ENCODE results near the gene EIF3D. TPM values are rescaled to one million over a fixed set of nuclear protein-coding genes. Genes with fewer than 3 reads are reported as not detected.

EIF3D gene
- total RNA-seq, result 100 to 1,000 TPM; 248 to 321 TPM

- ATAC-seq (peak; percentile 97), DNase-seq (ENCODE audit: low spot score) (peak; percentile 100)
- H3K36me3 Mint-ChIP-seq, result peaks cover 18% of the 10 kb centered on the region
- H3K4me1 Mint-ChIP-seq (ENCODE audit: low read depth in 2 of 2), result peaks cover 10 to 27% of the 10 kb centered on the region in 2 donors
- H3K27ac Mint-ChIP-seq, result peak within 1 kb of the TSS; percentile 97 to 98
- peak within 1 kb of the TSS; percentile 95 for H3K4me3 Mint-ChIP-seq
- peaks cover 0 to 3% of the 10 kb centered on the region in 2 donors for H3K27me3 Mint-ChIP-seq
- H3K9me3 Mint-ChIP-seq, result no peaks in the 10 kb centered on the region
These were observed at the start of gene EIF3D for GRCh38 chr22:36528795-36529751. TSS of gene EIF3D (minus strand) at chr22:36529166. CDS start at chr22:36526121, 3,045 bp downstream.

GRCh38 chr22:36578619-36579018 lies 49.7 kb upstream of the EIF3D start:
- Mint-ChIP-seq H3K36me3 (no peaks in the 10 kb centered on the region), H3K4me1 (ENCODE audit: low read depth in 2 of 2) (no peaks in the 10 kb centered on the region), H3K27ac (no peak overlapping the region), H3K9me3 (no peaks in the 10 kb centered on the region), H3K27me3 (peaks cover 6 to 36% of the 10 kb centered on the region in 2 donors), H3K4me3 (no peak overlapping the region)
- DNase-seq (ENCODE audit: low spot score) (no peak), ATAC-seq (no peak)

GRCh38 chr22:36577019-36577418 lies 48.1 kb upstream of the EIF3D start:
- no peaks in the 10 kb centered on the region for H3K9me3 Mint-ChIP-seq

GRCh38 chr22:36574728-36575127 lies 45.8 kb upstream of the EIF3D start:
- DNase-seq (ENCODE audit: low spot score) (no peak), ATAC-seq (no peak)
- Mint-ChIP-seq H3K36me3 (no peaks in the 10 kb centered on the region), H3K27me3 (peaks cover 4 to 19% of the 10 kb centered on the region in 2 donors), H3K9me3 (no peaks in the 10 kb centered on the region), H3K27ac (no peak overlapping the region), H3K4me1 (ENCODE audit: low read depth in 2 of 2) (no peaks in the 10 kb centered on the region), H3K4me3 (no peak overlapping the region)

More at GRCh38 chr22:36577019-36577418, 48.1 kb upstream of the EIF3D start:
- no peak for DNase-seq (ENCODE audit: low spot score)
- no peak for ATAC-seq
- Mint-ChIP-seq H3K4me1 (ENCODE audit: low read depth in 2 of 2) (no peaks in the 10 kb centered on the region), H3K36me3 (no peaks in the 10 kb centered on the region), H3K27me3 (peaks cover 3 to 29% of the 10 kb centered on the region in 2 donors), H3K27ac (no peak overlapping the region), H3K4me3 (no peak overlapping the region)

GRCh38 chr22:36573815-36574363 lies 44.9 kb upstream of the EIF3D start:
- H3K4me3 Mint-ChIP-seq, result no peak overlapping the region

GRCh38 chr22:36571991-36572390 lies 43.0 kb upstream of the EIF3D start:
- H3K36me3 Mint-ChIP-seq, result no peaks in the 10 kb centered on the region
- H3K4me3 Mint-ChIP-seq, result no peak overlapping the region

More at GRCh38 chr22:36573815-36574363, 44.9 kb upstream of the EIF3D start:
- ATAC-seq, result no peak
- no peaks in the 10 kb centered on the region for H3K9me3 Mint-ChIP-seq
- peaks cover 6 to 16% of the 10 kb centered on the region in 2 donors for H3K27me3 Mint-ChIP-seq
- no peak overlapping the region for H3K27ac Mint-ChIP-seq
- H3K36me3 Mint-ChIP-seq, result no peaks in the 10 kb centered on the region
- no peak for DNase-seq (ENCODE audit: low spot score)
- no peaks in the 10 kb centered on the region for H3K4me1 Mint-ChIP-seq (ENCODE audit: low read depth in 2 of 2)

GRCh38 chr22:36569999-36570398 lies 41.0 kb upstream of the EIF3D start:
- DNase-seq (ENCODE audit: low spot score) (no peak), ATAC-seq (no peak)
- Mint-ChIP-seq H3K4me1 (ENCODE audit: low read depth in 2 of 2) (no peaks in the 10 kb centered on the region), H3K36me3 (no peaks in the 10 kb centered on the region), H3K27ac (no peak overlapping the region), H3K9me3 (no peaks in the 10 kb centered on the region), H3K27me3 (peaks cover 6 to 18% of the 10 kb centered on the region in 2 donors), H3K4me3 (no peak overlapping the region)

More at GRCh38 chr22:36571991-36572390, 43.0 kb upstream of the EIF3D start:
- no peaks in the 10 kb centered on the region for H3K4me1 Mint-ChIP-seq (ENCODE audit: low read depth in 2 of 2)
- H3K27me3 Mint-ChIP-seq, result peaks cover 11 to 16% of the 10 kb centered on the region in 2 donors
- DNase-seq (ENCODE audit: low spot score) (no peak), ATAC-seq (no peak)
- H3K9me3 Mint-ChIP-seq, result no peaks in the 10 kb centered on the region
- no peak overlapping the region for H3K27ac Mint-ChIP-seq

GRCh38 chr22:36568846-36569245 lies 39.9 kb upstream of the EIF3D start:
- Mint-ChIP-seq H3K4me3 (no peak overlapping the region), H3K27ac (no peak overlapping the region), H3K9me3 (no peaks in the 10 kb centered on the region), H3K27me3 (peaks cover 10 to 21% of the 10 kb centered on the region in 2 donors), H3K4me1 (ENCODE audit: low read depth in 2 of 2) (peaks cover 0 to 3% of the 10 kb centered on the region in 2 donors), H3K36me3 (no peaks in the 10 kb centered on the region)
- DNase-seq (ENCODE audit: low spot score) (no peak), ATAC-seq (no peak)

- H3K9me3 Mint-ChIP-seq, result no peaks in the 10 kb centered on the region
These were observed 37.8 kb upstream of the EIF3D start for GRCh38 chr22:36566720-36567119.

GRCh38 chr22:36565686-36566085 lies 36.7 kb upstream of the EIF3D start:
- H3K27me3 Mint-ChIP-seq, result peaks cover 19% of the 10 kb centered on the region in 2 donors

More at GRCh38 chr22:36566720-36567119, 37.8 kb upstream of the EIF3D start:
- Mint-ChIP-seq H3K27me3 (peaks cover 19% of the 10 kb centered on the region in 2 donors), H3K27ac (no peak overlapping the region), H3K4me1 (ENCODE audit: low read depth in 2 of 2) (peaks cover 0 to 5% of the 10 kb centered on the region in 2 donors), H3K36me3 (no peaks in the 10 kb centered on the region), H3K4me3 (no peak overlapping the region)
- no peak for ATAC-seq
- no peak for DNase-seq (ENCODE audit: low spot score)

GRCh38 chr22:36565159-36565507 lies 36.2 kb upstream of the EIF3D start:
- ATAC-seq, result no peak
- Mint-ChIP-seq H3K27ac (no peak overlapping the region), H3K36me3 (no peaks in the 10 kb centered on the region), H3K27me3 (peaks cover 19 to 22% of the 10 kb centered on the region in 2 donors), H3K4me3 (no peak overlapping the region), H3K9me3 (no peaks in the 10 kb centered on the region), H3K4me1 (ENCODE audit: low read depth in 2 of 2) (peaks cover 0 to 5% of the 10 kb centered on the region in 2 donors)
- DNase-seq (ENCODE audit: low spot score), result no peak

More at GRCh38 chr22:36565686-36566085, 36.7 kb upstream of the EIF3D start:
- H3K27ac Mint-ChIP-seq, result no peak overlapping the region
- no peak for ATAC-seq
- no peaks in the 10 kb centered on the region for H3K36me3 Mint-ChIP-seq
- DNase-seq (ENCODE audit: low spot score), result no peak
- no peaks in the 10 kb centered on the region for H3K9me3 Mint-ChIP-seq
- no peak overlapping the region for H3K4me3 Mint-ChIP-seq
- H3K4me1 Mint-ChIP-seq (ENCODE audit: low read depth in 2 of 2), result peaks cover 0 to 5% of the 10 kb centered on the region in 2 donors

GRCh38 chr22:36564422-36565158 lies 35.6 kb upstream of the EIF3D start:
- no peaks in the 10 kb centered on the region for H3K9me3 Mint-ChIP-seq
- no peak overlapping the region for H3K27ac Mint-ChIP-seq
- DNase-seq (ENCODE audit: low spot score), result no peak
- H3K27me3 Mint-ChIP-seq, result peaks cover 19 to 20% of the 10 kb centered on the region in 2 donors
- H3K4me1 Mint-ChIP-seq (ENCODE audit: low read depth in 2 of 2), result peaks cover 0 to 5% of the 10 kb centered on the region in 2 donors
- no peak for ATAC-seq
- H3K4me3 Mint-ChIP-seq, result no peak overlapping the region
- no peaks in the 10 kb centered on the region for H3K36me3 Mint-ChIP-seq

GRCh38 chr22:36563898-36564297 lies 34.9 kb upstream of the EIF3D start:
- no peak overlapping the region for H3K27ac Mint-ChIP-seq
- ATAC-seq (no peak), DNase-seq (ENCODE audit: low spot score) (no peak)
- H3K9me3 Mint-ChIP-seq, result no peaks in the 10 kb centered on the region
- peaks cover 0 to 5% of the 10 kb centered on the region in 2 donors for H3K4me1 Mint-ChIP-seq (ENCODE audit: low read depth in 2 of 2)
- no peak overlapping the region for H3K4me3 Mint-ChIP-seq
- H3K27me3 Mint-ChIP-seq, result peaks cover 19% of the 10 kb centered on the region in 2 donors
- no peaks in the 10 kb centered on the region for H3K36me3 Mint-ChIP-seq

All from natural killer cell treated with Interleukin-12 subunit alpha and Interleukin-12 subunit beta and Interleukin-15 and Interleukin-18, amount 100 ng/mL, for 72 hours (primary cell).